ENCODE data around the gene UPF1.

DNA sequence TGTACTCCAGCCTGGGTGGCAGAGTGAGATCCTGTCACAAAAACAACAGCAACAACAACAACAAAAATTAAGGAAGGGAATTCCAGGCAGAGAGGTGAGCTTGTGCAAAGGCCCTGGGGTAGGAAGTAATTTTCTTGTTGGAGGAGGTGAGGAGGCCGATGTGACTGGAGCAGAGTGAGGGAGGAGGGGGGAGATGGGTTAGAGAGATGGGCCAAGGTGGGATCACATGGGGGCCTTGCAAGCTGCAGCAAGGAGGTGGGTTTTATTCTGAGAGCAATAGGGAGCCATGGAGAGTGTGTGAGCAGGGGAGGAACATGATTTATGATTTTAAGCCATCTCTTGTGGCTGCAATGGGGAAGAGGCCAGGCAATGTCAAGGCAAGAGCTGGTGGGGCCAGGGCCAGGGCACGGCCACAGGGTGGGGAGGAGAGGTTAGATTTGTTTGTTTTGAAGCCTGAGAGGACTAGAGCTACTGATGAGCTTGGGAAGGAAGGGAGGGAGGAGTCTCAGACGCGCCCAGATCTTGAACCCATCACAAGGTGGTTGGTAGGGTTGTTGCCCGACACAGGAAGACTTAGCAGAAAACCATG lies 28.1 kb upstream of the UPF1 start:
- no peak for TF ChIP-seq BHLHE40 (IDR thresholded peaks at IDR 0.05; ENCODE audit: borderline replicate concordance)
- no peak for TF ChIP-seq NFRKB (IDR thresholded peaks at IDR 0.05)
- no peak for TF ChIP-seq ZNF384 (IDR thresholded peaks at IDR 0.05)
- TF ChIP-seq FOXA1 (IDR thresholded peaks at IDR 0.05) = no peak
- no peak for TF ChIP-seq FOXK2 (IDR thresholded peaks at IDR 0.05)
- TF ChIP-seq SUZ12 (IDR thresholded peaks at IDR 0.05) = no peak
- no peak for TF ChIP-seq SP1 (IDR thresholded peaks at IDR 0.05)
- TF ChIP-seq, protein P1, sequence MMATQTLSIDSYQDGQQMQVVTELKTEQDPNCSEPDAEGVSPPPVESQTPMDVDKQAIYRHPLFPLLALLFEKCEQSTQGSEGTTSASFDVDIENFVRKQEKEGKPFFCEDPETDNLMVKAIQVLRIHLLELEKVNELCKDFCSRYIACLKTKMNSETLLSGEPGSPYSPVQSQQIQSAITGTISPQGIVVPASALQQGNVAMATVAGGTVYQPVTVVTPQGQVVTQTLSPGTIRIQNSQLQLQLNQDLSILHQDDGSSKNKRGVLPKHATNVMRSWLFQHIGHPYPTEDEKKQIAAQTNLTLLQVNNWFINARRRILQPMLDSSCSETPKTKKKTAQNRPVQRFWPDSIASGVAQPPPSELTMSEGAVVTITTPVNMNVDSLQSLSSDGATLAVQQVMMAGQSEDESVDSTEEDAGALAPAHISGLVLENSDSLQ (IDR thresholded peaks at IDR 0.05) = peak; percentile 36; the same call in 1 of the 2 replicates
- TF ChIP-seq HDGF (IDR thresholded peaks at IDR 0.05; ENCODE audit: borderline replicate concordance) = no peak
- TF ChIP-seq ELF4 (IDR thresholded peaks at IDR 0.05) = no peak
